Activated T-cell treated with anti-CD3 and anti-CD28 coated beads, Interleukin-2, amount 50 U/mL, for 24 hours (primary cell): ENCODE results near the gene GRM3.

Experiments used
- DNase-seq: peaks from one replicate; pipeline ENCODE4 v3.0.0-alpha.2; 2020
- H3K27ac Mint-ChIP-seq: 2 replicates; pipeline ENCODE4 v1.8.0; 2020; ENCODE audit warnings: mild to moderate bottlenecking, mixed read lengths
- H3K27me3 Mint-ChIP-seq: 2 replicates; pipeline ENCODE4 v1.8.0; 2020; ENCODE audit warnings: mixed read lengths
- H3K36me3 Mint-ChIP-seq: 2 replicates; pipeline ENCODE4 v1.8.0; 2020; ENCODE audit warnings: low read depth, mixed read lengths
- H3K4me1 Mint-ChIP-seq: 2 replicates; pipeline ENCODE4 v1.8.0; 2020; ENCODE audit warnings: low read depth, mixed read lengths
- H3K4me3 Mint-ChIP-seq: 2 replicates; pipeline ENCODE4 v1.8.0; 2020; ENCODE audit warnings: mild to moderate bottlenecking, moderate library complexity, mixed read lengths
- H3K9me3 Mint-ChIP-seq: 2 replicates; pipeline ENCODE4 v1.8.0; 2020; ENCODE audit warnings: mixed read lengths

Gene GRM3

GRCh38 chr7:86851566-86851965 is 207.9 kb downstream of the GRM3 start:
- no peak overlapping the region for H3K27ac Mint-ChIP-seq
- no peaks in the 10 kb centered on the region for H3K4me1 Mint-ChIP-seq
- H3K27me3 Mint-ChIP-seq: peaks cover 2% of the 10 kb centered on the region
- no peak for DNase-seq
- no peaks in the 10 kb centered on the region for H3K9me3 Mint-ChIP-seq
- H3K36me3 Mint-ChIP-seq: no peaks in the 10 kb centered on the region
- H3K4me3 Mint-ChIP-seq: no peak overlapping the region

GRCh38 chr7:86863452-86863851 is 219.7 kb downstream of the GRM3 start:
- Mint-ChIP-seq H3K4me3 (no peak overlapping the region), H3K27ac (no peak overlapping the region), H3K36me3 (no peaks in the 10 kb centered on the region), H3K27me3 (no peaks in the 10 kb centered on the region), H3K4me1 (no peaks in the 10 kb centered on the region), H3K9me3 (peaks cover 2% of the 10 kb centered on the region)
- no peak for DNase-seq

GRCh38 chr7:86867163-86867762 is 223.6 kb downstream of the GRM3 start:
- Mint-ChIP-seq H3K4me1 (no peaks in the 10 kb centered on the region), H3K27me3 (no peaks in the 10 kb centered on the region), H3K9me3 (peaks cover 7% of the 10 kb centered on the region), H3K4me3 (no peak overlapping the region), H3K27ac (no peak overlapping the region), H3K36me3 (no peaks in the 10 kb centered on the region)
- no peak for DNase-seq

- Mint-ChIP-seq H3K27me3 (no peaks in the 10 kb centered on the region), H3K36me3 (no peaks in the 10 kb centered on the region), H3K4me1 (no peaks in the 10 kb centered on the region), H3K4me3 (no peak overlapping the region), H3K9me3 (peaks cover 5% of the 10 kb centered on the region), H3K27ac (no peak overlapping the region)
- no peak for DNase-seq
These were observed 232.4 kb downstream of the GRM3 start for GRCh38 chr7:86876146-86876545.

GRCh38 chr7:86884152-86884551 is 240.4 kb downstream of the GRM3 start:
- Mint-ChIP-seq H3K27ac (no peak overlapping the region), H3K36me3 (no peaks in the 10 kb centered on the region), H3K27me3 (no peaks in the 10 kb centered on the region), H3K4me3 (no peak overlapping the region), H3K4me1 (no peaks in the 10 kb centered on the region), H3K9me3 (no peaks in the 10 kb centered on the region)
- no peak for DNase-seq

GRCh38 chr7:86889501-86889900 is 245.8 kb downstream of the GRM3 start:
- Mint-ChIP-seq H3K4me1 (no peaks in the 10 kb centered on the region), H3K27me3 (no peaks in the 10 kb centered on the region), H3K27ac (no peak overlapping the region), H3K9me3 (no peaks in the 10 kb centered on the region), H3K36me3 (peaks cover 2% of the 10 kb centered on the region), H3K4me3 (no peak overlapping the region)
- no peak for DNase-seq

- Mint-ChIP-seq H3K4me3 (no peak overlapping the region), H3K27me3 (no peaks in the 10 kb centered on the region), H3K9me3 (no peaks in the 10 kb centered on the region), H3K27ac (no peak overlapping the region), H3K36me3 (no peaks in the 10 kb centered on the region), H3K4me1 (no peaks in the 10 kb centered on the region)
- DNase-seq: no peak
These were observed 254.5 kb downstream of the GRM3 start for GRCh38 chr7:86898171-86898570.

GRCh38 chr7:86900886-86901285 is 257.2 kb downstream of the GRM3 start:
- DNase-seq: no peak
- Mint-ChIP-seq H3K9me3 (no peaks in the 10 kb centered on the region), H3K4me1 (no peaks in the 10 kb centered on the region), H3K27me3 (no peaks in the 10 kb centered on the region), H3K36me3 (no peaks in the 10 kb centered on the region), H3K27ac (no peak overlapping the region), H3K4me3 (no peak overlapping the region)

- DNase-seq: no peak
- Mint-ChIP-seq H3K4me3 (no peak overlapping the region), H3K36me3 (no peaks in the 10 kb centered on the region), H3K9me3 (no peaks in the 10 kb centered on the region), H3K27me3 (no peaks in the 10 kb centered on the region), H3K27ac (no peak overlapping the region), H3K4me1 (no peaks in the 10 kb centered on the region)
These were observed 261.5 kb downstream of the GRM3 start for GRCh38 chr7:86904949-86905834.

GRCh38 chr7:86908948-86909347 is 265.2 kb downstream of the GRM3 start:
- Mint-ChIP-seq H3K36me3 (no peaks in the 10 kb centered on the region), H3K27ac (no peak overlapping the region), H3K9me3 (no peaks in the 10 kb centered on the region), H3K4me1 (no peaks in the 10 kb centered on the region), H3K4me3 (no peak overlapping the region), H3K27me3 (no peaks in the 10 kb centered on the region)
- no peak for DNase-seq

- Mint-ChIP-seq H3K27me3 (no peaks in the 10 kb centered on the region), H3K4me3 (no peak overlapping the region), H3K27ac (no peak overlapping the region)
These were observed 267.9 kb downstream of the GRM3 start for GRCh38 chr7:86911659-86912058.

GRCh38 chr7:86913709-86914108 is 270.0 kb downstream of the GRM3 start:
- Mint-ChIP-seq H3K9me3 (no peaks in the 10 kb centered on the region), H3K4me3 (no peak overlapping the region), H3K4me1 (peaks cover 9% of the 10 kb centered on the region), H3K36me3 (peaks cover 1% of the 10 kb centered on the region), H3K27me3 (no peaks in the 10 kb centered on the region), H3K27ac (no peak overlapping the region)
- no peak for DNase-seq

More at GRCh38 chr7:86911659-86912058, 267.9 kb downstream of the GRM3 start:
- Mint-ChIP-seq H3K9me3 (no peaks in the 10 kb centered on the region), H3K36me3 (no peaks in the 10 kb centered on the region), H3K4me1 (peaks cover 9% of the 10 kb centered on the region)
- no peak for DNase-seq
